NCI-H146 treated with DMSO at 0.1 percent for 48 hours (cell line): ENCODE results near the gene SS18.
A peak's percentile ranks its signal among the peaks of the same experiment; 100 is the strongest.
"Not testable (repeated sequence)": the region's sequence is repeated elsewhere in the genome, so short reads cannot be mapped to it uniquely, and the experiment has no call there.

Experiments used
- DNase-seq: peaks from one replicate; lab custom pipeline; 2025; ENCODE audit not compliant: unreplicated experiment; lab: John Stamatoyannopoulos, UW

The SS18 gene, protein sequence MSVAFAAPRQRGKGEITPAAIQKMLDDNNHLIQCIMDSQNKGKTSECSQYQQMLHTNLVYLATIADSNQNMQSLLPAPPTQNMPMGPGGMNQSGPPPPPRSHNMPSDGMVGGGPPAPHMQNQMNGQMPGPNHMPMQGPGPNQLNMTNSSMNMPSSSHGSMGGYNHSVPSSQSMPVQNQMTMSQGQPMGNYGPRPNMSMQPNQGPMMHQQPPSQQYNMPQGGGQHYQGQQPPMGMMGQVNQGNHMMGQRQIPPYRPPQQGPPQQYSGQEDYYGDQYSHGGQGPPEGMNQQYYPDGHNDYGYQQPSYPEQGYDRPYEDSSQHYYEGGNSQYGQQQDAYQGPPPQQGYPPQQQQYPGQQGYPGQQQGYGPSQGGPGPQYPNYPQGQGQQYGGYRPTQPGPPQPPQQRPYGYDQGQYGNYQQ

DNA sequence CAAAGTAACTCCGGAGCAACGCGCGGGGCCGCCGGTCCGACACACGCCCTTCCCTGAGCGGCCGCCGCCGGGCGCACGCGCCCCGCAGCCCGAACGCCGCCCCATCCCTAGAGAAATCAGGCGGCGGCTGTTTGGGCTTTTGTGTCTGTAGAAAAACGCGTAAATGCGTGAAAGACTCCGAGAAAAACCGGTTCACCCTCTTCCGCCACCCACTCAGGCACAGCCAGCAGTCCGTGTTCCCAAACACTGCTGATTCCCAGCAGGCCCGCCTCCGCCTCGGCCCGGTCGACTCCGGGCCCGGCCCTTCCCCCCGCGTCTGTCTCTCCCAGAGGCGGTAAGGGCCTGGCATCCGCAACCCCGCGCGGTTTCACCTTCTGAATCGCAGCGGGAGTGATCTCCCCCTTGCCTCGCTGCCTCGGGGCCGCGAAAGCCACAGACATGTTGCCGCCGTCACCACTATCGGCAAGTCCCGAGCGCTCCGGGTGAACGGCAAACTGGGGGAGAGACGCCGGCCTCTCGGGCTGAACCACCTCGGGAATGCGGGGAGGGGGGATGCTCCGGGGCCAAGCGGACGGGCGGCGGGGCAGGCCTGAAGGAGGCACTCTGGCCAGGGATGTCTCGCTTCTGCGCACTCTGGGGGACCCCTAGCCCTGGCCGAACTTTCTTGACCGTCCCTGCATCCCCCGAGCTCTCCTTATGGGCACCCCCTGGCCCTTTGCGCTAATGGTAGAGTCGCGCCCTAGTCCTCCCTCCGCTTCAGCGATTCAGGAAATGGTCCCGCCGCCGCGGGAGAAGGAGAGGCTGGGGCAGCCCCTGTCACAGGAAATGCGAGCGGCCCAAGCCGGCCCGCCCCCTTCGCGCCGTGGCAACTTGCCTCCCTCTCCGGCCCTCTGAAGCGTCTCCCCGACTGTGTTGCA lies at the start of gene SS18:
TSS of gene SS18 (minus strand) at position 484 of the 917 bp plus-strand sequence. CDS start at position 440, 44 bp downstream.
- peak; percentile 87 for DNase-seq

DNA sequence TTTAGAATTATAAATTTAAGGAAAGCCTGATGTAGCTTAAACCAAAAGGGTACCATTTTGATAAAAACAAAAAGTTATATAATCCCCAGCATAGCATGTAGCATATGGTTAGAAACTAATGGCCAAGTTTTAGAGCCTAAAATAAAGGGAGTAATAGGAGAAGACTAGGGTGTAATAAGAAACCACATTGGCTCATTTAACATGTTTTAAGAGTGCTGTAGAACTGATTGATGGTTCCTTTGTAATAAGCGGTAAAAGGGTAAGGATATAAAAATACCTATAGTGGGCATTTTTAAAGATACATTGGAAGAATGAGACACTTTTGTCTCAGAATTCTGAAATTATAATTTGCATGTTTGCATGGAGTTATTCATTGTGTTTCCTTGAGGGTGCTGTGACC lies 45.1 kb upstream of the SS18 start:
- no peak for DNase-seq

- no peak for DNase-seq
These were observed 43.7 kb upstream of the SS18 start for GRCh38 chr18:26134107-26134506.

- DNase-seq, result no peak
These were observed 43.2 kb upstream of the SS18 start, which contains the start of gene PSMA8 for GRCh38 chr18:26133652-26134051. Gene PSMA8, plus strand, starts transcription at chr18:26133869. Its CDS starts 97 bp downstream, at chr18:26133966.

DNA sequence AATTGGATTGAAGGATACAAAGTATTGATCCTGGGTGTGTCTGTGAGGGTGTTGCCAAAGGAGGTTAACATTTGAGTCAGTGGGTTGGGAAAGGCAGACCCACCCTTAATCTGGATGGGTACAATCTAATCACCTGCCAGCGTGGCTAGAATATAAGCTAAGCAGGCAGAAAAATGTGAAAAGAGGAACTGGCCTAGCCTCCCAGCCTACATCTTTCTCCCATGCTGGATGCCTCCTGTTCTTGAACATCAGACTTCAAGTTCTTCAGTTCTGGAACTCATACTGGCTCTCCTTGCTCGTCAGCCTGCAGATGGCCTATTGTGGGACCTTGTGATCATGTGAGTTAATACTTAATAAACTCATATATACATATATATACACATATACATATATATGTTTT lies 37.8 kb upstream of the SS18 start:
- not testable (repeated sequence) for DNase-seq

DNA sequence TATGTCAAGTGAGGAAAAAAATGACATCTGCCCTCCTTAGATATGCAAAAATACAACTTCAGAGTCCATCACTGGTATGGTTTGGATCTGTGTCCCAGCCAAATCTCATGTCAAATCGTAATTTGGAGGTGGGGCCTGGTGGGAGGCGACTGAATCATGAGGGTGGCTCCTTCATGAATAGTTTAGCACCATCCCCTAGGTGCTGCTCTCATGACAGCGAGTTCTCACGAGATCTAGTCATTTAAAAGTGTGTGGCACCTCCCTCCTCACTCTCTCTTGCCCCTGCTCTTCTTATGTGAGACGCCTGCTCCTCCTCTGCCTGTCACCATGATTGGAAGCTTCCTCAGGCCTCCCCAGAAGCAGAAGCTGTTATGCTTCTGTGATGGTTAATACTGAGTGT lies 37.4 kb upstream of the SS18 start:
- DNase-seq, result no peak

DNA sequence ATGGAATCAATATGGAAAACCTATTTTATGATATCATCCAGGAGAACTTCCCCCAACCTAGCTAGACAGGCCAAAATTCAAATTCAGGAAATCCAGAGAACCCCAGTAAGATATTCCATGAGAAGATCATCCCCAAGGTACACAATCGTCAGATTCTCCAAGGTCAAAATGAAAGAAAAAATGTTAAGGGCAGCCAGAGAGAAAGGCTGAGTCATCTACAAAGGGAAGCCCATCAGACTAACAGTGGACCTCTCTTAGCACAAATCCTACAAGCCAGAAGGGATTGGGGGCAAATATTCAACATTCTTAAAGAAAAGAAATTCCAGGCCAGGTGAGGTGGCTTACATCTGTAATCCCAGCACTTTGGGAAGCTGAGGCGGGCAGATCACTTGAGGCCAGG lies 31.6 kb upstream of the SS18 start:
- not testable (repeated sequence) for DNase-seq

DNA sequence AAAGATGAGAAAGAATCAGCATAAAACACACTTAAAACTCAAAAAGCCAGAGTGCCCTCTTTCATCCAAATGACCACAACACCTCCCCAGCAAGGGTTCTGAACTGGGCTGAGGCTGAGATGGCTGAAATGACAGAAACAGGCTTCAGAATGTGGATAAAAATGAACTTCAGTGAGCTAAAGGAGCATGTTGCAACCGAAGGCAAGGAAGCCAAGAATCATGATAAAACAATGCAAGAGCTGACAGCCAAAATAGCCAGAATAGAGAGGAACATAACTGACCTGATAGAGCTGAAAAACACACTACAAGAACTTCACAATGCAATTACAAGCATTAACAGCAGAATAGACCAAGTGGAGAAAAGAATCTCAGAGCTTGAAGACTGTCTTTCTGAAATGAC lies 31.1 kb upstream of the SS18 start:
- DNase-seq, result no peak

- no peak for DNase-seq
These were observed 28.8 kb upstream of the SS18 start for GRCh38 chr18:26119246-26119645.

- DNase-seq, result no peak
These were observed 13.6 kb upstream of the SS18 start for GRCh38 chr18:26104035-26104434.

- DNase-seq, result no peak
These were observed 13.2 kb upstream of the SS18 start for GRCh38 chr18:26103579-26103978.

DNA sequence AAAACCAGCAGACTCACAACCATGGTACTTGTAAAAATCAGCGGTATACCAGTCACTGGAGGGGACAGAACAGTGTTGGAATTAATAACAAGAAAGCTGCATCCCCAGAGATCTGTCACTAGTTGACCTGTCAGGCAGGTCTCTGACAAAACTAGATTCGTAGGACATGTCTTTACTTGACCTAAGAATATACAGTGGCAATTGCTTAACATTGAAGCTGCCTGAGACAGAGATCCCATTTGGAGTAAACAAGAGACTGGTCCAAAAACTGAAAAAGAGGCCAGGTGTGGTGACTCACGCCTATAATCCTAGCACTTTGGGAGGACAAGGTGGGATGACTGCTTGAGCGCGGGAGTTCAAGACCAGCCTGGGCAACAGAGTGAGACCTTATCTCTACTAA lies 7.2 kb upstream of the SS18 start:
- DNase-seq, result no peak

- no peak for DNase-seq
These were observed 6.4 kb upstream of the SS18 start for GRCh38 chr18:26096852-26097251.

DNA sequence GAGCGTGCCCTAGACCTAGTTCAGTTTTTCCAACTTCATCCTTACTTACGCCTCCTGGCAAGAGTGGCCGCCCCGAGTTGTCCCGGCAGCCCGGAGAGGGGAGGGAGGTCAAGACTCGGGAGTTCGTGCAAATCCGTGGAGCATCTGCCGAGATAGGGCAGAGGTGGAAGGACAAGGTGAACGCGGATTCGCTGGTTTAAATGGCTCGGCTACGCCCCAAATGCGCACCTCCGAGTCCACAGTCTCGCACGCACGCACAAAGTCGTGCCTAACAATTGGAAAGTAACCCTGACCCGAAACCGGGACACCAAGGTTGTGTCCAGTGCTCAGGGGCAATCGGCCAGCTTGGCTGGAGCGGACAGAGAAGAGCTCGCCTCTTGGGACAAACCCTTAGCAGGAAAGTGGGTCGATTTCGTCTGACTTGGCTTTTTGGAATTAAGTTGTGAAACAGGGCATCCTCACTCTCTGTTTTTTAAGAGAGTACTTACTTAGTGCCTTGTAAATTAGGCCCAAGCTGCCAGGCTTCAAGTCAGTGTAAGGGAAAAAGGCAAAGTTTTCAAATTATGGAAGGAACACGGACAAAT lies 726 bp upstream of the SS18 start:
- peak; percentile 84 for DNase-seq

GRCh38 chr18:26089293-26090129 lies 902 bp downstream of the SS18 start:
- DNase-seq, result peak; percentile 60

DNA sequence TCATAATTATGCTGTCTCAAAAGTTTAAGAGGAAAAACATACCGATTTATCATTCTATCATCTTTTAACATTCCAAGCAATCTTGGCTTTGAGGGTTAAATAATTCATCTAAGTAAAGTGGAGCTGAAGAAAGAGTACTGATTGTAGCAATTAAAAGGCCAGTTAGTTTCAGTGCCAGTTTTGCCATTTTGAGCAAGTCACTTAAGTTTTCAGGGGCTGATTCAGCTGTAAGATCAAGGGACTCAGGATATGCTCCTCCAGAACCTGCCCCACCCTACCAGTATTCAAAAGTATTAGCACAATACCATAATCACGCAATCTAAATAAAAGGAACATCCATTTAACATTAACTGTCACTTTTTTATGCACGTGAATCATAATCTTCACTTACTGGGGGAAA lies 1.9 kb downstream of the SS18 start:
- DNase-seq, result no peak

DNA sequence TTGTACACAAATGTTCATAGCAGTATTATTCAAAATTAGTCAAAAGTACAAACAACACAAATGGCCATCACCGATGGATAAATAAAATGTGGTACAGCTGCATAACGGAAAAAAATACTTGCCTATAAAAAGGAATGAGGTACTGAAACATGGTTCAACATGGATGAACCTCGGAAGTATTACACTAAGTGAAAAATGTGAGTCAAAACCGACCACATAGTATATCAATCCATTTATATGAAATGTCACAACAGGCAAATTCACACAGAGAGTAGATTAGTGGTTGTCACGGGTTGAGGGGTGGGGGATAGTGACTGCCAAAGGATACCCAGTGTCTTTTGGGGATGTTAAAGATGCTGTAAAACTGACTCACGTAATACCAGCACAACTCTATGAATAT lies 3.5 kb downstream of the SS18 start:
- no peak for DNase-seq

- DNase-seq, result no peak
These were observed 5.4 kb downstream of the SS18 start for GRCh38 chr18:26085056-26085455.

- no peak for DNase-seq
These were observed 7.3 kb downstream of the SS18 start for GRCh38 chr18:26083099-26083498.

DNA sequence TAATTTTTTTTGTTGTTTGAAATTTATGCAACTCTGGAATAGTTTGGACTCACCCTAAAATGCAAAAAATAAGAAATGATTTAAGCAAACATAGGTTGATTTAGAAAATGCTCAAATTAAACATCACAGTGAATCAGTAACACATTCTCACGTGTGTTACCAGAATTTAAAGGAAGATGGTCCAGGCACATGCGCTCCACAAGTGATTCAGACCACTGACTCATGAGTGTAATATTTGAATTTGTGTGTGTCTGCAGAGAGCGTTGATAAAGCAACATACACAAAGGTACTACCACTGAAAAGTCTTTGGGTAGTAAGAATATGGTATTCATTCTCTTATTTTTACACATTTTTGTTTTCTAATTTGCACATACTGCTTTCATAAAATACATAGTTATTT lies 7.9 kb downstream of the SS18 start:
- DNase-seq, result no peak

- no peak for DNase-seq
These were observed 16.2 kb downstream of the SS18 start for GRCh38 chr18:26074246-26074645.
